CMK (cell line): ENCODE measurements around the gene TRIM27.
"Not testable (repeated sequence)": the region's sequence is repeated elsewhere in the genome, so short reads cannot be mapped to it uniquely, and the experiment has no call there.

Experiments used
- DNase-seq: peaks from one replicate; pipeline ENCODE4 v3.0.0-alpha.2; 2010; ENCODE audit warnings: low read depth

TRIM27 gene

GRCh38 chr6:28923318-28924102, at the start of gene TRIM27:
TRIM27 (minus strand) TSS chr6:28923985; CDS start chr6:28923632, 353 bp downstream.
- DNase-seq = peak; percentile 70

GRCh38 chr6:28970056-28970455, 46.3 kb upstream of the TRIM27 start:
- not testable (repeated sequence) for DNase-seq

- no peak for DNase-seq
These were observed 45.3 kb upstream of the TRIM27 start for GRCh38 chr6:28969129-28969528.

- no peak for DNase-seq
These were observed 44.7 kb upstream of the TRIM27 start for GRCh38 chr6:28968476-28968875.

GRCh38 chr6:28965706-28966105, 41.9 kb upstream of the TRIM27 start:
- DNase-seq = no peak

GRCh38 chr6:28960846-28961500, 37.2 kb upstream of the TRIM27 start:
- no peak for DNase-seq

GRCh38 chr6:28958561-28959243, 34.9 kb upstream of the TRIM27 start:
- DNase-seq = not testable (repeated sequence)

GRCh38 chr6:28957795-28958314, 34.1 kb upstream of the TRIM27 start:
- not testable (repeated sequence) for DNase-seq

GRCh38 chr6:28956331-28956730, 32.5 kb upstream of the TRIM27 start:
- no peak for DNase-seq

GRCh38 chr6:28953585-28954258, 29.9 kb upstream of the TRIM27 start:
- DNase-seq = no peak

- no peak for DNase-seq
These were observed 29.3 kb upstream of the TRIM27 start for GRCh38 chr6:28953039-28953584.

GRCh38 chr6:28949656-28950195, 25.9 kb upstream of the TRIM27 start:
- not testable (repeated sequence) for DNase-seq

GRCh38 chr6:28948782-28949486, 25.1 kb upstream of the TRIM27 start:
- DNase-seq = no peak

- no peak for DNase-seq
These were observed 24.1 kb upstream of the TRIM27 start for GRCh38 chr6:28947831-28948270.

GRCh38 chr6:28947067-28947765, 23.4 kb upstream of the TRIM27 start:
- DNase-seq = no peak

GRCh38 chr6:28945349-28945748, 21.6 kb upstream of the TRIM27 start:
- DNase-seq = no peak

- DNase-seq = peak; percentile 74
These were observed 20.7 kb upstream of the TRIM27 start for GRCh38 chr6:28944412-28944865.

- peak; percentile 70 for DNase-seq
These were observed 20.0 kb upstream of the TRIM27 start for GRCh38 chr6:28943557-28944411.

GRCh38 chr6:28943223-28943556, 19.4 kb upstream of the TRIM27 start:
- no peak for DNase-seq
